GM12878 (cell line): ENCODE data around the gene AQP7. TPM values are rescaled to one million over a fixed set of nuclear protein-coding genes. Genes with fewer than 3 reads are reported as not detected.
"Not testable (repeated sequence)": the region's sequence is repeated elsewhere in the genome, so short reads cannot be mapped to it uniquely, and the experiment has no call there.

ENCODE experiments used
- ATAC-seq: fragments of 200-7000 bp; cut with Tn5 transposase; 3 replicates; pipeline ENCODE4 v1.9.1; 2020; ENCODE audit warnings: mild to moderate bottlenecking, moderate library complexity
- BruUV-seq: library from RNA; stranded (reverse); fragments of 400-500 nt; replicated peaks from 2 replicates; lab custom pipeline; 2021; lab: Mats Ljungman, UMichigan
- CTCF ChIA-PET: fragments of 300-600 bp; sonication (Branson Sonifier 250); formaldehyde crosslinking; extraction: SDS; loops from one replicate; lab custom pipeline; 2021; ENCODE audit warnings: inconsistent platforms; lab: Yijun Ruan, JAX
- POLR2A ChIA-PET: fragments of 350-600 bp; formaldehyde crosslinking; extraction: SDS; loops from one replicate; lab custom pipeline; 2021; ENCODE audit warnings: inconsistent platforms; lab: Charles Lee
- RAD21 ChIA-PET: fragments of 300-600 bp; sonication (Branson Sonifier 250); formaldehyde crosslinking; loops from one replicate; lab custom pipeline; 2023; ENCODE audit warnings: antibody characterized with exemption; ENCODE audit not compliant: unreplicated experiment; lab: Charles Lee
- SMC1A ChIA-PET: fragments of 300-600 bp; sonication (Branson Sonifier 250); formaldehyde crosslinking; loops from one replicate; lab custom pipeline; 2023; ENCODE audit not compliant: unreplicated experiment, uncharacterized antibody; lab: Charles Lee
- DNase-seq: peaks from one replicate; pipeline ENCODE4 v3.0.0-alpha.2; 2011; ENCODE audit warnings: low read depth, low spot score
- FAIRE-seq: peaks from 3 replicates; lab custom pipeline; 2011; peaks lifted over from hg19 to GRCh38; lab: Jason Lieb, UNC
- H2AFZ ChIP-seq: 2 replicates; pipeline ENCODE4 v1.6.0; 2011; ENCODE audit warnings: low read depth, low read length, control low read depth; ENCODE audit not compliant: control insufficient read depth
- H3K27ac ChIP-seq: 2 replicates; pipeline ENCODE4 v1.5.1; 2011; ENCODE audit warnings: control low read depth; ENCODE audit not compliant: control insufficient read depth, insufficient read depth
- H3K27me3 ChIP-seq, 2 experiments: replicated peaks in 1 of 2; 2 replicates each; pipeline versions ENCODE4 v1.6.0 to v1.6.1; 2011; ENCODE audit warnings: low read length in 1 of 2; ENCODE audit not compliant: control insufficient read depth in 2 of 2, insufficient read depth in 2 of 2
- H3K36me3 ChIP-seq, 2 experiments: 2 replicates each; pipeline ENCODE4 v1.5.1; 2011; ENCODE audit warnings: low read length in 1 of 2; ENCODE audit not compliant: control insufficient read depth in 2 of 2, insufficient read depth in 2 of 2
- H3K4me1 ChIP-seq: 2 replicates; pipeline ENCODE4 v1.6.1; 2011; ENCODE audit warnings: mild to moderate bottlenecking, low read length, moderate library complexity, mixed read lengths; ENCODE audit not compliant: control insufficient read depth, insufficient read depth
- H3K4me2 ChIP-seq: 2 replicates; pipeline ENCODE4 v1.6.0; 2011; ENCODE audit warnings: control low read depth; ENCODE audit not compliant: control insufficient read depth, insufficient read depth
- H3K4me3 ChIP-seq: fragments of 200-600 bp; sonication (generic); 2 replicates; pipeline ENCODE4 v1.5.1; 2016
- H3K79me2 ChIP-seq: 2 replicates; pipeline ENCODE4 v1.6.0; 2011; ENCODE audit warnings: low read length; ENCODE audit not compliant: control insufficient read depth, insufficient read depth
- H3K9ac ChIP-seq: 2 replicates; pipeline ENCODE4 v1.8.0; 2011; ENCODE audit warnings: low read length, control low read depth, mixed read lengths; ENCODE audit not compliant: control insufficient read depth, insufficient read depth
- H3K9me3 ChIP-seq: replicated peaks from 3 replicates; pipeline ENCODE4 v1.5.1; 2011; ENCODE audit warnings: mild to moderate bottlenecking, low read length; ENCODE audit not compliant: control insufficient read depth, insufficient read depth
- H4K20me1 ChIP-seq: 2 replicates; pipeline ENCODE4 v1.6.0; 2011; ENCODE audit not compliant: control insufficient read depth, insufficient read depth
- WGBS: methylation state at CpG from one replicate; pipeline ENCODE4 v1.1.6; 2016; ENCODE audit warnings: low lambda C conversion rate; ENCODE audit not compliant: insufficient replicate concordance, insufficient coverage; ENCODE audit errors: missing lambda C conversion rate; 5-methylcytosine and 5-hydroxymethylcytosine counted together
- in situ Hi-C: fragments of 300-500 bp; cut with MboI; formaldehyde crosslinking; loops from 9 replicates; pipeline ENCODE4 v1.14.3; 2018; ENCODE audit warnings: mixed read lengths
- intact Hi-C: fragments of 100-400 bp; cut with micrococcal nuclease; formaldehyde crosslinking; loops from one replicate; pipeline ENCODE4 v1.14.2; 2022; ENCODE audit not compliant: unreplicated experiment
- polyA plus RNA-seq, 11 experiments: library from polyadenylated mRNA; depleted of rRNA in 4 of 11; unstranded in 6 of 11; stranded (reverse) in 5 of 11; fragments of >200 nt; fragmentation: Nextera tagmentation in 4 of 11; fragmentation: Illumina TruSeq in 1 of 11; extraction: Ambion mirVana in 4 of 11; extraction: Trizol in 1 of 11; gene quantifications; 1 replicate in 1 of 11; 2 replicates in 10 of 11; pipeline versions ENCODE4 v1.2.1 to v1.2.3, GENCODE V29; 2011 to 2016; ENCODE audit warnings: inconsistent platforms in 2 of 11, missing spikeins in 2 of 11, low read depth in 1 of 11
- total RNA-seq, 4 experiments: library from RNA; depleted of rRNA in 3 of 4; stranded (reverse); fragments of >200 nt in 3 of 4; fragmentation: Illumina TruSeq in 1 of 4; extraction: Trizol in 1 of 4; gene quantifications; 2 replicates each; pipeline versions ENCODE4 v1.2.1 to v1.2.3, GENCODE V29; 2013 to 2021

The AQP7 gene
- total and polyA plus RNA-seq, 10 of the 15 experiments (the other 5 are each of a cell fraction or from before 2014, with no cell fraction given), result 0.04 to 0.18 (median 0.04) TPM; not detected in 7

GRCh38 chr9:33386998-33387397, 15.4 kb downstream of the AQP7 start:
- H3K9me3 ChIP-seq, SMC1A ChIA-PET, RAD21 ChIA-PET, H3K27me3 ChIP-seq, H3K36me3 ChIP-seq, H2AFZ ChIP-seq, H3K4me1 ChIP-seq, BruUV-seq, intact Hi-C loops, H3K27ac ChIP-seq, POLR2A ChIA-PET, H3K4me2 ChIP-seq, CTCF ChIA-PET, in situ Hi-C loops, H3K4me3 ChIP-seq, ATAC-seq, FAIRE-seq, H4K20me1 ChIP-seq, H3K79me2 ChIP-seq, DNase-seq, H3K9ac ChIP-seq: not testable (repeated sequence)
- WGBS, result 46% methylated on average over 9 of the region's 9 CpGs

- intact Hi-C loops, H3K79me2 ChIP-seq, ATAC-seq, RAD21 ChIA-PET, H3K27me3 ChIP-seq, H3K9ac ChIP-seq, H3K4me2 ChIP-seq, SMC1A ChIA-PET, FAIRE-seq, H3K27ac ChIP-seq, H3K4me1 ChIP-seq, DNase-seq, H3K9me3 ChIP-seq, H3K4me3 ChIP-seq, H3K36me3 ChIP-seq, H2AFZ ChIP-seq, in situ Hi-C loops, POLR2A ChIA-PET, CTCF ChIA-PET, H4K20me1 ChIP-seq, BruUV-seq: not testable (repeated sequence)
- WGBS, result 52% methylated on average over 14 of the region's 14 CpGs
Measured at GRCh38 chr9:33386641-33386996, 15.7 kb downstream of the AQP7 start.

GRCh38 chr9:33385979-33386640, 16.3 kb downstream of the AQP7 start:
- CTCF ChIA-PET, H3K4me3 ChIP-seq, BruUV-seq, SMC1A ChIA-PET, H2AFZ ChIP-seq, H3K27me3 ChIP-seq, POLR2A ChIA-PET, DNase-seq, H3K27ac ChIP-seq, RAD21 ChIA-PET, H3K4me1 ChIP-seq, H3K4me2 ChIP-seq, intact Hi-C loops, in situ Hi-C loops, H3K9me3 ChIP-seq, H3K36me3 ChIP-seq, FAIRE-seq, H3K79me2 ChIP-seq, H3K9ac ChIP-seq, ATAC-seq, H4K20me1 ChIP-seq: not testable (repeated sequence)
- WGBS, result 61% methylated on average over 22 of the region's 23 CpGs

GRCh38 chr9:33385536-33385935, 16.8 kb downstream of the AQP7 start:
- BruUV-seq, POLR2A ChIA-PET, FAIRE-seq: not testable (repeated sequence)

More at GRCh38 chr9:33385536-33385935, 16.8 kb downstream of the AQP7 start:
- H3K79me2 ChIP-seq, H3K4me3 ChIP-seq, H3K27ac ChIP-seq, H3K27me3 ChIP-seq, in situ Hi-C loops, CTCF ChIA-PET, SMC1A ChIA-PET, RAD21 ChIA-PET, H2AFZ ChIP-seq, H3K9ac ChIP-seq, DNase-seq, H3K4me1 ChIP-seq, ATAC-seq, H4K20me1 ChIP-seq, H3K36me3 ChIP-seq, H3K4me2 ChIP-seq, H3K9me3 ChIP-seq, intact Hi-C loops: not testable (repeated sequence)
- WGBS, result 68% methylated on average over 11 of the region's 11 CpGs
